ENCODE measurements around the gene ITPRID1.
"Not testable (repeated sequence)": the region's sequence is repeated elsewhere in the genome, so short reads cannot be mapped to it uniquely, and the experiment has no call there.

ITPRID1 gene

DNA sequence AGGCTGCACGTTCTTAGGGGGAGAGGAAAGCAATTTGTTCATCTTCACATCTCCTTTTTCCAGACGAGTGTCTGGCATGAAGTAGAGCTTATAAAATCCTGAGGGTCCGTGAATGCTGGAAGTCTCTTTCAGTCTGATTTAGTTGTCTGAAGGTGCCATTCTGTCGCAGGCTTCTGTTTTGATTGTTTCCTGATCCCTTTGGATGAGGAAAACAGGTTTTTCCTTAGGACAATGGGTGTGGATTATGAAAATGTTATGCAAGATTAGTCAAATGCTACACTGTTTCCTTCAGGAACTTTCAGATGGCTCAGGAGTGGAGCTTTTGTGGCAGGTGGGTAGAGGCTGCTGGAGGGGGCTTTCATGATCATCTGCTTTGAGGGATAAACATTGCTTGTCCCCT is at the start of gene ITPRID1:
Gene ITPRID1, plus strand, starts transcription at position 301 of the 400 bp plus-strand sequence. CDS start 38,935 bp downstream, outside the sequence.
- DNase-seq (ENCODE audit: low read depth in 2 of 2) = no peak

DNA sequence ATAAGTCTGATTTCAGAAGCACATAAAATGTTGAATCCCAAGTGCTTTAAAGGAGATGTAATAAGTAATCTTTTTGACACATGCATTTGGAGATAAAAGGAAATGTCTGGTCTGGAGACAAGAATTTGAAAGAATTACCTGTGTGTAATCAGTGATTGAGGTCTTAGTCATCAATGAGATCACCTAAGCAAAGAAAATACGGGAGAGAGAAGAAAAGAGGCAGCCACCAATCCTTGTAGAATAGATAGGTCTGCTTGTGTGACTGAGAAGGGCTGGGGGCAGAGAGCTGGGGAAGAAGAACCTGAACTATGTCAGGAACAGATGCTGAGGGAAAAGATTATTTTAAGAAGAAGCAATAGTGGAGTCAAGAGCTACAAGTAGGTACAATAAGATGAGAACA is 49.3 kb upstream of the ITPRID1 start:
- no peak for DNase-seq (ENCODE audit: low read depth in 2 of 2)

DNA sequence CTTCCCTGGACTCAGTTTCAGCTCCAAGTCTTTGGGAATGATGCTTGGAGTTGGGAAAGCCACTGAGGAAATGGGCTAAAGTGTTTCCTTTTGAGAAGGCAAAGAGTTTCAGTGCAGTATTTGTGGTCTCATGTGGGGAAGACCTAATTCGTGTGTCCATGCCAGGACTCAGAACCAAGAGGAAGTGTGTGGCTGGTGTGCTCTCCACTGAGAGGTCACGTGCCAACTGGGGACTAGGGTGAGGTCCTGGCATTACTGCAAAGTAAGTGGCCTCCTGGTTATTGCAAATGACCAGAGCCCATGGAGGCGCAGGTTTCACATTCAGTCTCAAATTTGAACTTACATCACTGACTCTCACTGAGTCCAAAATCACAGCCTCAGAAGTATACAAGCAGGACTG is 48.6 kb upstream of the ITPRID1 start:
- DNase-seq (ENCODE audit: low read depth in 2 of 2) = no peak

DNA sequence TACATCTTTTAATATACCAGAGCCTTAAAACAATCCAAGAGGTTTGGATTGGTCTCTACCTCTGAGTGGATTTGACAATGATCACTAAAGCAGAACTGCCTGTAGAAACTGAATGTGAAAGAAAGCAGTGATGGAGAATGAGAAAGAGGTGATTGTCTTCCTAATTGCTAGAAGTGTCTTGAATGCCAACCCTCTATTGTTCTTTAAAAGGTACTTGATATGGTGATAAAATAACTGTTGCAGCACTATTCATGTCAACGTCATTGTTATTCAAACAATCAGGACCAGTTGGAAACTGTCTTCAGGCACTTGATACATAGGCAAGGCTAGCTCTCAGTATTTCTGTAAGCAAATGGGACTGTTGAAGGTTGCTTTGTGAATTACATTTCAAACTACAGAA is 47.9 kb upstream of the ITPRID1 start:
- DNase-seq (ENCODE audit: low read depth in 2 of 2) = no peak

GRCh38 chr7:31470883-31471282 is 43.0 kb upstream of the ITPRID1 start:
- DNase-seq (ENCODE audit: low read depth in 2 of 2) = not testable (repeated sequence)

DNA sequence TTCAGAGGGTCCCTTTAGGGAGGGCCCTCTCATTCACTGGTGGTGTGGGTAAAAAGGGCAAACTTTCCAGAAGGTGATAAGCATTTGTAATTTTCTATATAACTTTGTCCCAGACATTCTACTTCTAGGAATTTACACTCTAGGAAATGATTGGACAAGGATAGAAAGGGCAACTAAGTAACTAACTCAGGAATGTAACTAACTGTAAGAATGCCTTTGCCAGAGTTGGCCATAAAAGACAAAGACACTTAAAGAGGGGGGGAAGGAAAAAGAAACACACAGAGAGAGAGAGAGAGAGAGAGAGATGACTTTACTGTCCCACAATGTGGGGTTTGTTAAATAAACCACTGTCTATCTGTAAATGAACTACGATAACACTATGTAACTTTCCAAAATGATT is 38.5 kb upstream of the ITPRID1 start:
- no peak for DNase-seq (ENCODE audit: low read depth in 2 of 2)

DNA sequence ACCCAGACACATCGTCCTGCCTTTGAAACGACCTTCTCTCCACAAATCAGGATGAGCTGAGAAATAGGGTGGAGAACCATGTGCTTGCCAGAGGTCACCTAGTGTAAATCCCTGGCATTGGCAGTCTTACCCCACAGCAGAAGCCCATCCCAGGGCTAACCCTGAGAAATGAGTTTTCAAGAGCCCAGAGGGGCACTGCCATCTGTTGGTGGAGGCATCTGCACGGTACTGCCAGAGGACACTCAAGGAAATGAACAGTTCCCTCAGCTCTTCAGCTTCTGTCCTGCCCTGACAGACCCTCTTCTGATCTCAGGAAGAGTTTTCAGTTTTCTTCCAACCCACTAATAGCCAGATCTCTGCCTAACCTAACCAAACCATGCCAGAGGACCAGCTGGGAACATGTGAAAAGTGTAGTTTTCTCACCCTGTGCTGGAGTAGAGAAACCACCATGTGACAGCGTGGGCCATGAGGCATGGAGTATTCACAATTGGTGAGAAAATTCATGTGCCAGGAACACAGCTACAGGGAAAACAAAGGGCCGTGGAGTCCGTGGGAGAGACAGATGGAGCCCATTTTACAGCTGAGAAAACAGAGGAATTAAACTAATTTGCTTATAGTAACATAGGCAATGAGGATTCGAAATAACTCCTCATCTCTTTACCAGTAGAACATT is 37.7 kb upstream of the ITPRID1 start:
- DNase-seq (ENCODE audit: low read depth in 2 of 2) = no peak

- no peak for DNase-seq (ENCODE audit: low read depth in 2 of 2)
These were observed 36.8 kb upstream of the ITPRID1 start for GRCh38 chr7:31476941-31477677.

GRCh38 chr7:31478018-31478417 is 35.9 kb upstream of the ITPRID1 start:
- no peak for DNase-seq (ENCODE audit: low read depth in 2 of 2)

GRCh38 chr7:31478721-31479120 is 35.2 kb upstream of the ITPRID1 start:
- DNase-seq (ENCODE audit: low read depth in 2 of 2) = no peak

DNA sequence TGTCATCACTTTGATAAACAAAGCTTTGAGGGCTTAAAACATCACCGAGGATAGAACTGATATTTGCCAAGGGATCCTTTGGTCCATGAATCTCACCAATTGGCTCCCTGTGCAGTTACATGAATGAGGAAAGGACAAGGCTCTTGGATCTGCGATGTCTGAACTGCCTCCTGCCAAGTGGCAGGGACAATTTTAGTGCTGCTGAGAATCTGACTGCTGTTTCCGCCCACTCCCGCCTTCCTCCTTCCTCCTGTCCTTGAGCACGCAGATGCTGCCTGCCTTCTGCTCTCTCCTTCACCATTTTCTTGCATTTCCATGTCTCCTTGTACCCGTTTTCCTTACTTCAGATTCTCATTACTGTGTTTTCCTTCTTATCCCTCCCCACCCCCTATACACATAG is 26.8 kb upstream of the ITPRID1 start:
- no peak for DNase-seq (ENCODE audit: low read depth in 2 of 2)

- no peak for DNase-seq (ENCODE audit: low read depth in 2 of 2)
These were observed 26.4 kb upstream of the ITPRID1 start for GRCh38 chr7:31487476-31487875.

DNA sequence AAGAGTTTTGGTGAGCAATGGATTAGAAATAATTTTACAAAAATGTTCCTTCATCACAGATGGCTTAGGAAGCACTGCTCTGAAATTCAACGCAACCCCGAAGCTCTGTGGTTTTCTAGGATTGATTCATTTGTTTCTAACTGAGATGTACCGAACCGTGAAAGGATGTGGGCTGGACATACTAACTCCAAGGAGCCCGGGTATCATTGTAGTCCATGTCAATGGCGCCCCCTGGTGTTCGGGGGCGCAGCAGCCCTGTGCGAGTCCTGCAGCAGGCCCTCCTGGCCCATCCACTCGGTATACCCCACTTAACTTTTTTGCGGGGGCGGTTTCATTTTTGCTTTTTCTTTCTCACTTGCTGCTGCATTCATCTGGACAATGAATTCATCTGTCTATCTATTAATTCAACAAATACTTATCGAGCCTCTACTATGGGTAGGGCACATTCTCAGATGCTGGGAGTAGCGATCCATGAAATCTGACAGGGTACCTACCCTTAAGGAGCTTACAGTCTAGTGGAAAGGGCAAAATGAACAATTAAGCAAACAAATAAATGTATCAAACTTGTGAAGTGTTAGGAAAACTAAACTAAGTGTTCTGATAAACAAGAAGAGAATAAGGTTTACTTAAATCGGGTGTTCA is 25.2 kb upstream of the ITPRID1 start:
- DNase-seq (ENCODE audit: low read depth in 2 of 2) = no peak

GRCh38 chr7:31490796-31491314 is 23.0 kb upstream of the ITPRID1 start:
- no peak for DNase-seq (ENCODE audit: low read depth in 2 of 2)

GRCh38 chr7:31492086-31492485 is 21.8 kb upstream of the ITPRID1 start:
- no peak for DNase-seq (ENCODE audit: low read depth in 2 of 2)

- no peak for DNase-seq (ENCODE audit: low read depth in 2 of 2)
These were observed 20.1 kb upstream of the ITPRID1 start for GRCh38 chr7:31493714-31494181.

- DNase-seq (ENCODE audit: low read depth in 2 of 2) = no peak
These were observed 19.5 kb upstream of the ITPRID1 start for GRCh38 chr7:31494421-31494820.

- no peak for DNase-seq (ENCODE audit: low read depth in 2 of 2)
These were observed 18.2 kb upstream of the ITPRID1 start for GRCh38 chr7:31495653-31496052.

- DNase-seq (ENCODE audit: low read depth in 2 of 2) = no peak
These were observed 16.4 kb upstream of the ITPRID1 start for GRCh38 chr7:31497516-31497915.

- no peak for DNase-seq (ENCODE audit: low read depth in 2 of 2)
These were observed 13.2 kb upstream of the ITPRID1 start for GRCh38 chr7:31500656-31501055.

DNA sequence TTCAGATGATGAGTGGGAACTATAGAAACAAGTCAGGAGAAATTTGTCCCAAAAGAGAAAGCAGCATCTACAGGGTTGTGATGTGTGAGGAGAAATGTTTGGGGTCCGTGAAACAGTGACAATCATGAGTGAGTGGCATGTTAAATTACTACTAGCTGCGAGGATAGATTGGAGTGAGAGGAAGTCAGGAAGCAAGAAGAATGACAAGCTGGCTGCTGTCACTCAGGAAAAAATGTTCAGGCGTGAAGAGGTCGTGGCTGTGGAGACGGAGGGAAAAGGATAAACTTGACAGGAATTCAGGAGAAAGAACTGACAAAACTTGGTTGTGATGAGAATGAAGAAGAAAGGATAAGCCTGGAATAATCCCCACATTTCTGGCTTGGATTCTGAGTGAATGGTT is 5.1 kb upstream of the ITPRID1 start:
- no peak for DNase-seq (ENCODE audit: low read depth in 2 of 2)

GRCh38 chr7:31512166-31512565 is 1.7 kb upstream of the ITPRID1 start:
- DNase-seq (ENCODE audit: low read depth in 2 of 2) = no peak

Data from stimulated activated CD8-positive, alpha-beta memory T cell treated with anti-CD3 and anti-CD28 coated beads, Interleukin-7, amount 100 ng/mL, for 1 hour (primary cell).